Upper lobe of right lung (tissue), 1 donor: Measurements from ENCODE around the gene ISLR. TPM values are rescaled to one million over a fixed set of nuclear protein-coding genes. Genes with fewer than 3 reads are reported as not detected.

Experiments
- ATAC-seq: fragments of 200-7000 bp; cut with Tn5 transposase; one replicate; pipeline ENCODE4 v1.9.1; 2020; ENCODE audit warnings: mild to moderate bottlenecking, moderate library complexity
- DNase-seq: peaks from one replicate; pipeline ENCODE4 v3.0.0-alpha.2; 2020
- H3K27ac ChIP-seq: fragments of 200-600 bp; one replicate; pipeline ENCODE4 v1.8.0; 2022
- H3K27me3 ChIP-seq: fragments of 200-600 bp; one replicate; pipeline ENCODE4 v1.8.0; 2022; ENCODE audit warnings: mild to moderate bottlenecking
- H3K36me3 ChIP-seq: fragments of 200-600 bp; one replicate; pipeline ENCODE4 v1.8.0; 2022
- H3K4me1 ChIP-seq: fragments of 200-600 bp; one replicate; pipeline ENCODE4 v1.8.0; 2022
- H3K4me3 ChIP-seq: fragments of 200-600 bp; one replicate; pipeline ENCODE4 v1.8.0; 2022; ENCODE audit warnings: mild to moderate bottlenecking
- H3K9me3 ChIP-seq: fragments of 200-600 bp; one replicate; pipeline ENCODE4 v1.8.0; 2022
- CTCF ChIP-seq: fragments of 200-600 bp; IDR thresholded peaks from one replicate; pipeline ENCODE4 v1.8.0; 2022; ENCODE audit warnings: antibody characterized with exemption
- intact Hi-C: fragments of 100-400 bp; cut with DNase I; formaldehyde crosslinking; loops from one replicate; pipeline ENCODE4 v1.11.0; 2022
- total RNA-seq: library from RNA; stranded (reverse); fragmentation: NEBNext Ultra II Directional; extraction: Animal tissue kit (Norgen Biotek cat#: 25700); gene quantifications from one replicate; pipeline ENCODE4 v1.2.1, GENCODE V29; 2021
- donor health status: DM: no; HTN: yes; CAD: no; lungs with severe emphysema.

Gene ISLR
- total RNA-seq, 1 donor from 2014 or later, result 40.6 TPM

- intact Hi-C loops, result no loop called here
- Histone ChIP-seq H3K4me3 (no peak overlapping the region), H3K27me3 (no peaks in the 10 kb centered on the region), H3K36me3 (no peaks in the 10 kb centered on the region), H3K9me3 (no peaks in the 10 kb centered on the region), H3K27ac (no peak overlapping the region), H3K4me1 (peaks cover 16% of the 10 kb centered on the region)
- DNase-seq (no peak), ATAC-seq (no peak)
- TF ChIP-seq CTCF, result no peak
Observed at GRCh38 chr15:74200871-74201419, 27.4 kb downstream of the ISLR start.

GRCh38 chr15:74201710-74202420 lies 28.4 kb downstream of the ISLR start:
- no peaks in the 10 kb centered on the region for H3K36me3 ChIP-seq
- H3K27ac ChIP-seq, result no peak overlapping the region
- no peak overlapping the region for H3K4me3 ChIP-seq
- H3K9me3 ChIP-seq, result no peaks in the 10 kb centered on the region
- no peaks in the 10 kb centered on the region for H3K27me3 ChIP-seq
- ATAC-seq (no peak), DNase-seq (no peak)
- H3K4me1 ChIP-seq, result peaks cover 8% of the 10 kb centered on the region
- TF ChIP-seq CTCF, result no peak
- intact Hi-C loops, result no loop called here

- H3K4me3 ChIP-seq, result no peak within 1 kb of the TSS
- no peaks in the 10 kb centered on the region for H3K27me3 ChIP-seq
- ATAC-seq (no peak), DNase-seq (no peak)
- no peak within 1 kb of the TSS for H3K27ac ChIP-seq
- no peak for TF ChIP-seq CTCF
- H3K36me3 ChIP-seq, result no peaks in the 10 kb centered on the region
- H3K9me3 ChIP-seq, result no peaks in the 10 kb centered on the region
- H3K4me1 ChIP-seq, result peaks cover 8% of the 10 kb centered on the region
- intact Hi-C loops, result no loop called here
Observed at GRCh38 chr15:74202452-74203401, 29.2 kb downstream of the ISLR start, which contains the start of gene STRA6. STRA6 (minus strand) TSS chr15:74202787; CDS start chr15:74202267, 520 bp downstream.

GRCh38 chr15:74203914-74204431 lies 30.5 kb downstream of the ISLR start:
- Histone ChIP-seq H3K4me1 (peaks cover 8% of the 10 kb centered on the region), H3K9me3 (no peaks in the 10 kb centered on the region), H3K36me3 (no peaks in the 10 kb centered on the region), H3K4me3 (no peak overlapping the region), H3K27me3 (no peaks in the 10 kb centered on the region), H3K27ac (no peak overlapping the region)
- TF ChIP-seq CTCF, result no peak
- intact Hi-C loops, result no loop called here
- no peak for DNase-seq
- no peak for ATAC-seq

- TF ChIP-seq CTCF, result no peak
Observed at GRCh38 chr15:74205582-74205947, 32.1 kb downstream of the ISLR start.

More at GRCh38 chr15:74205582-74205947, 32.1 kb downstream of the ISLR start:
- DNase-seq, result no peak
- Histone ChIP-seq H3K36me3 (no peaks in the 10 kb centered on the region), H3K4me3 (no peak overlapping the region), H3K9me3 (no peaks in the 10 kb centered on the region), H3K4me1 (peaks cover 3% of the 10 kb centered on the region), H3K27me3 (no peaks in the 10 kb centered on the region), H3K27ac (no peak overlapping the region)
- ATAC-seq, result no peak
- intact Hi-C loops, result no loop called here
